Pericardium fibroblast (primary cell): ENCODE data around the gene HSPA12B. TPM values are rescaled to one million over a fixed set of nuclear protein-coding genes. Genes with fewer than 3 reads are reported as not detected.

Source experiments
- total RNA-seq: library from RNA; depleted of rRNA; stranded (reverse); fragments of >200 nt; gene quantifications from 2 replicates; pipeline ENCODE4 v1.2.3, GENCODE V29; 2015

HSPA12B gene
- 3.2 and 5.0 TPM in 2 replicates for total RNA-seq

GRCh38 chr20:3732327-3733118 lies at the start of gene HSPA12B:
TSS of gene HSPA12B (plus strand) at chr20:3732685. CDS start at chr20:3738675, 5,990 bp downstream.

GRCh38 chr20:3712279-3712873 lies 20.1 kb upstream of the HSPA12B start, which contains the start of gene SIGLEC1:
TSS of gene SIGLEC1 (minus strand) at chr20:3712600. CDS start at chr20:3707128, 5,472 bp downstream.

GRCh38 chr20:3767427-3768341 lies 35.2 kb downstream of the HSPA12B start, which contains the start of gene ADISSP:
TSS of gene ADISSP (minus strand) at chr20:3767753. CDS start at chr20:3760100, 7,653 bp downstream.

GRCh38 chr20:3781153-3781910 lies 48.8 kb downstream of the HSPA12B start, which contains the start of gene SPEF1:
TSS of gene SPEF1 (minus strand) at chr20:3781448. CDS start at chr20:3781287, 161 bp downstream.

GRCh38 chr20:3786665-3787323 lies 54.3 kb downstream of the HSPA12B start, which contains the start of gene CENPB:
TSS of gene CENPB (minus strand) at chr20:3786740. CDS start at chr20:3786483, 257 bp downstream.

GRCh38 chr20:3795511-3796468 lies 63.3 kb downstream of the HSPA12B start, which contains the start of gene CDC25B:
TSS of gene CDC25B (plus strand) at chr20:3796310. CDS start at chr20:3796532, 222 bp downstream.

Other genes with a start within 250 kb of the HSPA12B start
- gene GFRA4, start 69.3 kb upstream of the HSPA12B start, total RNA-seq = not detected in 2 replicates
- 89.4 and 111 TPM in 2 replicates for gene ADAM33, start 50.7 kb upstream of the HSPA12B start, total RNA-seq
- gene SIGLEC1, start 20.1 kb upstream of the HSPA12B start, total RNA-seq = not detected in 2 replicates
- gene ADISSP, start 35.1 kb downstream of the HSPA12B start, total RNA-seq = 34.8 and 39.9 TPM in 2 replicates
- gene SPEF1, start 48.8 kb downstream of the HSPA12B start, total RNA-seq = 0.23 TPM in 1 of 2 replicates, not detected in the other
- gene CENPB, start 54.1 kb downstream of the HSPA12B start, total RNA-seq = 78.3 and 85.1 TPM in 2 replicates
- 72.4 and 73.8 TPM in 2 replicates for gene CDC25B, start 63.6 kb downstream of the HSPA12B start, total RNA-seq
- gene AP5S1, start 87.9 kb downstream of the HSPA12B start, total RNA-seq = 12.1 and 22.5 TPM in 2 replicates
- gene MAVS, start 114.1 kb downstream of the HSPA12B start, total RNA-seq = 24.2 and 25.7 TPM in 2 replicates
- gene PANK2, start 156.7 kb downstream of the HSPA12B start, total RNA-seq = 33.3 and 44.7 TPM in 2 replicates